ENCODE data around the gene MVB12B. TPM values are rescaled to one million over a fixed set of nuclear protein-coding genes. Genes with fewer than 3 reads are reported as not detected.

MVB12B gene
- total RNA-seq, 2 experiments from 2014 or later: 2.6 TPM

DNA sequence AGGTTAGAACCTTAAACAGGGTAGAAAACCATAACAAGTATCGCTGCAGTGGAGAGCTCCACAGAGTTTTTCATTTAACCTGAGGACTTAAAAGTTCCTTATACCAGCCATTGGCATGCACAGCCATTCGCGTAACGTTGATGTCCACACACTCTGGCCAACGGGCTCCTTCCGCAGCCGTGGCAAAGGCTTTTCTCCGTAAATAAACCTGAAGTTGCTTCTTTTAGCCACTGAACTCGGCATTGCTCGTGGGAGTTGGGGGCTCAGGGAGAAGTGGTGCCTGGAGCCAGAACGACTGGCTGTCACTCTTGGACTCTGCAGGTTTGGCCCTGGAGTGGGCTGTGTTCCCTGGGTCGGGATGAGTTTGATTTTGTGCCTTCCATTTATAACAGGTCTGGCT lies 161.2 kb downstream of the MVB12B start:
- Mint-ChIP-seq H3K4me1 (ENCODE audit: low read depth) (peaks cover 20% of the 10 kb centered on the region), H3K27ac (no peak overlapping the region), H3K9me3 (no peaks in the 10 kb centered on the region), H3K4me3 (no peak overlapping the region), H3K36me3 (ENCODE audit: low read depth) (no peaks in the 10 kb centered on the region), H3K27me3 (ENCODE audit: low read depth) (peaks cover 2% of the 10 kb centered on the region)
- no peak for DNase-seq
- intact Hi-C loops (cut with micrococcal nuclease): no loop called here
- CTCF ChIA-PET: interaction anchor here (0.7 kb wide), 1 partner anchor 149 kb away, joined by 3 read pairs; no protein-coding TSS in a partner anchor

DNA sequence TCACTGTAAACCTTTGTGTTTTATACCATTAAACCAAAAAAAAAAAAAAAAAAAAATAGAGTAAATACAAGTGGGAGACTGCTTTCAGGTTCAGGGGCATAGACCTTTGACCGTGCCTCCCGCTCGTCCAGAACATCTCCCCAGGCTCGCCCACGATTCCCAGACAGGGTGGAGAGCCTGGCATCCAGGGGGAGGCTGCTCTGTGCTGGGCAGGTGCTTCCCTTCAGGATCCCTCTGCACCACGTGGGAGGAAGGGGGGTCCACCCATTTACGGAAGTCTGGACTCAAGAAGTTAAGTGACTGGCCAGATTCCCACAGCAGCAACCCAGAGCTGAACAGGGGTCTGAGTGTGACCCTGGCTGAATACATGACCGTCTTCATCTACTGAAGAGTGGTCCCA lies 161.7 kb downstream of the MVB12B start:
- intact Hi-C loops (cut with micrococcal nuclease): no loop called here
- H3K4me3 Mint-ChIP-seq: no peak overlapping the region
- DNase-seq: no peak
- CTCF ChIA-PET: no interaction called here
- no peak overlapping the region for H3K27ac Mint-ChIP-seq
- peaks cover 2% of the 10 kb centered on the region for H3K27me3 Mint-ChIP-seq (ENCODE audit: low read depth)
- peaks cover 19% of the 10 kb centered on the region for H3K4me1 Mint-ChIP-seq (ENCODE audit: low read depth)
- no peaks in the 10 kb centered on the region for H3K9me3 Mint-ChIP-seq
- no peaks in the 10 kb centered on the region for H3K36me3 Mint-ChIP-seq (ENCODE audit: low read depth)

DNA sequence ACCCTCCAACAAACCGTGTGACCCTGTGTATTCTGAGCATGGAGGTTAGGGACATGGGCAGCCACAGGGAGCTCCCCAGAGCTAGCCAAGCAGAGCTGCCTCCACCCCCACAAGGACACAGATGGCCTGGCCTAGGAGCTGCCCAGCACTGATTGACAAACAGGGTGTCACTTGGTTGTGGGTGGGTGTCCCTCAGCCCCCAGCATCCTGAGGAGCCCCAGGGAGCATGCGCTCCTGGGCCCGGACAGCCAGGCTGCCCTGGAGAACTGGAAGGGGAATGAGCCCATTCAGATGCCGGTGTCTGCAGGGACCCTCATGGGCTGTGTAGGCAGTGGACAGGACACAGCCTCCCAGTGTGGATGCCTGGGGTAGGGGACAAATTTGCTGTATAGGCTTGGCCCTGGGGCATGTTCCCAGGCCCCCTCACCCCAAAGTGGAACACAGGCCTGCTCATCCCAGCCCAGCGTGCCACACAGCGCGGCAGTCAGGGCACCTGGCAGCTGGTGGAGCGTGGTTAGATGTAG lies 162.3 kb downstream of the MVB12B start:
- H3K36me3 Mint-ChIP-seq (ENCODE audit: low read depth): no peaks in the 10 kb centered on the region
- intact Hi-C loops (cut with micrococcal nuclease): no loop called here
- peaks cover 13% of the 10 kb centered on the region for H3K4me1 Mint-ChIP-seq (ENCODE audit: low read depth)
- H3K4me3 Mint-ChIP-seq: no peak overlapping the region
- CTCF ChIA-PET: interaction anchor here (1.4 to 4.8 kb wide), 2 partner anchors 11 to 91 kb away, joined by 4 to 43 read pairs; no protein-coding TSS in a partner anchor
- no peak for DNase-seq
- peaks cover 2% of the 10 kb centered on the region for H3K27me3 Mint-ChIP-seq (ENCODE audit: low read depth)
- H3K27ac Mint-ChIP-seq: no peak overlapping the region
- no peaks in the 10 kb centered on the region for H3K9me3 Mint-ChIP-seq

DNA sequence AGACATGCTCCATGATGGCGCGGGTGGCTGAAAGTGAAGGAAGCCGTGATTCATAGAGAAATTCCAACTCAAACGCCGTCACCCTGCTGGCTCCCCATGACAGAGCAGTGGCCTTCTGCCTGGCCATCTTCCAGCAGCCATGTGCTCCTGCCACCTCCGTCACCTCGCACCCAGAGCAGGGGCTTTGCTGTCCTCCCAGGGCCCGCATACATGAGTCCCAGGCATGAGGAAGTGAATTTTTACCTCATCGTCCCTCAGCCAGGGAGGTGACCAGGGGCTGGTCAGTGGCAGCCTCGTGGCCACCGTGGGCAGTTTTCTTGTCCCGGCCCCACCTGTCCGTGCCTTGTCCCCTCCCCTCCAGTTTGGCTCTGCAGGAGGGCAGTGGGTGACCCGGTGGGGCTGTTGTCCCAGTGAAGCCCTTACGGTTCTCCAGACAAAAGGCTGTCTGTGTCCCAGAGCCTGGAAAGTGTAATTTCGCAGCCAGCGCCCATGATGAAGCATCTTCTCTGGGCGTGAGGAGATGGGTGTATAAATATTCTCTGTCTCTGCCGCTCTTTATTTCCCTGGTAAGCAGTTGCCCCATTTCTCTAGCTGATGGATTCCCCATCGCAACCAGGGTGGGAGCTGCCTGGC lies 163.1 kb downstream of the MVB12B start:
- Mint-ChIP-seq H3K27ac (no peak overlapping the region), H3K27me3 (ENCODE audit: low read depth) (peaks cover 2% of the 10 kb centered on the region), H3K9me3 (no peaks in the 10 kb centered on the region), H3K4me3 (no peak overlapping the region), H3K36me3 (ENCODE audit: low read depth) (no peaks in the 10 kb centered on the region), H3K4me1 (ENCODE audit: low read depth) (peaks cover 10% of the 10 kb centered on the region)
- CTCF ChIA-PET: interaction anchor here (0.6 to 4.8 kb wide), 4 partner anchors 11 to 842 kb away, joined by 4 to 43 read pairs (median 6); no protein-coding TSS in a partner anchor
- intact Hi-C loops (cut with micrococcal nuclease): loop anchor here (2.0 to 5.0 kb wide), 6 partner anchors 19 to 1082 kb away; no protein-coding TSS in a partner anchor
- DNase-seq: no peak

DNA sequence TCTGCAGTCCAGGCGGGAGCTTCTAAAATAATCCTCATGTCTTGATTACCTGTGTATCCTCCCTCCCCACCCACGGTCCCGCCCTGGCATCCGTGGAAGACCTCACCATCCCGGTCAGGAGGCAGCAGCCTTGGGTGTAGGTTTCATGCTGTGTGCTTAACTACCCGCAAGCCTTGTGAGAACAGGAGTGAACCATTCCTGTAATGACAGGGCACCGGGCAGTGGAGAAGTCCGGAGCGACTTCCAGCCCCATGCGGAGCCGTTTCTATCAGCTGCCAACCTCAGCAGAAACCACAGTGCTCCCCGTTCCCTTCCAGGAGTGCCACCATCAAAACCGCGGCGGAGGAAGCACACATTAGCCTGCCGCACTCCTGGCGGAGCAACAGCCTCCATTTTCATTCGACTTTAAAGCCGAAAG lies 163.6 kb downstream of the MVB12B start:
- H3K9me3 Mint-ChIP-seq: no peaks in the 10 kb centered on the region
- DNase-seq: peak; percentile 21

DNA sequence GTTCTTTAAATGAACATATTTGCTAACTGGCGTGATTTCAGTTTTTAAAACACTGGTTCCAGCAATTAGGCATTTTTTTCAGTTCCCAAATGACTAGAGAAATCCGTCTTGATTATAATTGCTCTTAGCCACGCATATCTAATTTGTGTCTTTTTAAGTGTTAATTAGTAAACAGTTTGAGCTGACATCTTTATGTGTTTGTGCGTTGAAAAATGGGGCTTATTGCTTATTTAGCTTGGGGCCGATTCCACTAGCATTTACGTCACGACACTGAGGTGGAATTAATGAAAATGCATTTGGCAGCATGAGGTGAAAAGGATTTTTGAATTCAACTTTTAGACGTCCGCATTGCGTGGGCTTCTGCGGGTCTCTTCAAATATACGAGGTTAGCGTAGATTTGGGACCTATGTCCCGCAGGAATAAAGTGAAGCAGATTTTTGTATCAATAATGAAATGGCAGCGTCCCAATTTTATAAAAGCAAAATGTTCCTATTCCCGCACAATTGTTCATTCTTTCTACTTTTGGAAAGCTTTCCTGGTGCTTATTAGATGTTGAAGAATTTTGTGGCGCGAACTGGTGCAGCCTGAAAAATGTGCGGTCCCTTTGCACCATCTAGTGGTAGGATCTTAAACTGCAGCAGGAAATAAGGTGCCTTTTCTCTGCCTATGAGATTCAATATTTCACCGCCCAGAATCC lies 164.4 kb downstream of the MVB12B start:
- CTCF ChIA-PET: interaction anchor here (0.6 to 4.8 kb wide), 27 partner anchors 9 to 1083 kb away, joined by 3 to 43 read pairs (median 3); no protein-coding TSS in a partner anchor
- peaks cover 2% of the 10 kb centered on the region for H3K27me3 Mint-ChIP-seq (ENCODE audit: low read depth)
- H3K4me3 Mint-ChIP-seq: no peak overlapping the region
- no peak overlapping the region for H3K27ac Mint-ChIP-seq
- intact Hi-C loops (cut with micrococcal nuclease): loop anchor here (1.0 to 5.0 kb wide), 9 partner anchors 20 to 1084 kb away; no protein-coding TSS in a partner anchor
- H3K36me3 Mint-ChIP-seq (ENCODE audit: low read depth): no peaks in the 10 kb centered on the region
- peak; percentile 72 for DNase-seq
- peaks cover 10% of the 10 kb centered on the region for H3K4me1 Mint-ChIP-seq (ENCODE audit: low read depth)
- no peaks in the 10 kb centered on the region for H3K9me3 Mint-ChIP-seq

More for the DNA sequence above, 163.6 kb downstream of the MVB12B start:
- no peaks in the 10 kb centered on the region for H3K36me3 Mint-ChIP-seq (ENCODE audit: low read depth)
- peaks cover 2% of the 10 kb centered on the region for H3K27me3 Mint-ChIP-seq (ENCODE audit: low read depth)
- intact Hi-C loops (cut with micrococcal nuclease): loop anchor here (2.0 to 5.0 kb wide), 6 partner anchors 19 to 1083 kb away; no protein-coding TSS in a partner anchor
- H3K27ac Mint-ChIP-seq: no peak overlapping the region
- CTCF ChIA-PET: interaction anchor here (0.6 to 4.8 kb wide), 10 partner anchors 8 to 842 kb away, joined by 4 to 43 read pairs (median 6); no protein-coding TSS in a partner anchor
- H3K4me1 Mint-ChIP-seq (ENCODE audit: low read depth): peaks cover 10% of the 10 kb centered on the region
- H3K4me3 Mint-ChIP-seq: no peak overlapping the region

DNA sequence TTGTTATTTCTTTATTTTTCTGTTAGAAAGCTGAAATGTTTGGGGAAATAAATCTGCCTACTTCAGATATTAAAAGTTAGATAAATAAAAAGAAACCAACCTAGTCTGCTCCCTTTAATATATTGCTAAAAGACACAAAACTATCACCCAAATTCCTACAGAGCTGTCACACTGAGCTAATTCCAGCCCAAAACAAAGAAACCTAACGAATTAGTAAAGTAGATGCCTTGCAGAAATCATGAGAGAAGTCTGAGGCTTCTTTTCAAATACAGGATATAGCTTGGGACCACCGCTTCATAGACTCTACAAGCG lies 164.9 kb downstream of the MVB12B start:
- no peak overlapping the region for H3K4me3 Mint-ChIP-seq
- intact Hi-C loops (cut with micrococcal nuclease): loop anchor here (1.0 to 5.0 kb wide), 9 partner anchors 21 to 1084 kb away; no protein-coding TSS in a partner anchor
- CTCF ChIA-PET: interaction anchor here (0.6 to 4.8 kb wide), 28 partner anchors 8 to 1083 kb away, joined by 3 to 43 read pairs (median 3); no protein-coding TSS in a partner anchor
- H3K36me3 Mint-ChIP-seq (ENCODE audit: low read depth): no peaks in the 10 kb centered on the region
- H3K27ac Mint-ChIP-seq: no peak overlapping the region
- H3K4me1 Mint-ChIP-seq (ENCODE audit: low read depth): peaks cover 10% of the 10 kb centered on the region
- no peaks in the 10 kb centered on the region for H3K9me3 Mint-ChIP-seq
- H3K27me3 Mint-ChIP-seq (ENCODE audit: low read depth): peaks cover 2% of the 10 kb centered on the region
- no peak for DNase-seq

DNA sequence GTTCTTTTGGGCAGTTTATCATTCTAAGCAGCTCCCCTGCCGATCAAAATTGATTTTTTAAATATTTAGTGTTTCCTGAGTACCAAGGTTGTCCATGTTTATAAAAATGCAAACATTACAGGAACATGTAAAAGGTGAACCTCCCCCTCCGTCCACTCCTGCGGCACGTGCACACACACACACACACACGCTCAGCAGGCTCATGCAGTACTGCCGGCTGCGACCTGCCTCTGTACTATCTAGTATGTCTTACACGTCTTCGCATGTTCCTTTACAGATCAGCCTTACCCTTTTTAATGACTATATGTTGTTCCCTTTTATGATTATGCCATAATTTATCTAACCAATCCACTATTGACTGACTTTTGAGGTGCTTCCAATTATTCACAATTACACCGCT lies 165.3 kb downstream of the MVB12B start:
- no peak overlapping the region for H3K4me3 Mint-ChIP-seq
- no peaks in the 10 kb centered on the region for H3K36me3 Mint-ChIP-seq (ENCODE audit: low read depth)
- intact Hi-C loops (cut with micrococcal nuclease): loop anchor here (1.0 to 5.0 kb wide), 9 partner anchors 21 to 1085 kb away; no protein-coding TSS in a partner anchor
- peaks cover 2% of the 10 kb centered on the region for H3K27me3 Mint-ChIP-seq (ENCODE audit: low read depth)
- CTCF ChIA-PET: interaction anchor here (0.6 to 4.8 kb wide), 28 partner anchors 8 to 1084 kb away, joined by 3 to 43 read pairs (median 3); no protein-coding TSS in a partner anchor
- no peak overlapping the region for H3K27ac Mint-ChIP-seq
- H3K4me1 Mint-ChIP-seq (ENCODE audit: low read depth): peaks cover 10% of the 10 kb centered on the region
- H3K9me3 Mint-ChIP-seq: no peaks in the 10 kb centered on the region
- no peak for DNase-seq

DNA sequence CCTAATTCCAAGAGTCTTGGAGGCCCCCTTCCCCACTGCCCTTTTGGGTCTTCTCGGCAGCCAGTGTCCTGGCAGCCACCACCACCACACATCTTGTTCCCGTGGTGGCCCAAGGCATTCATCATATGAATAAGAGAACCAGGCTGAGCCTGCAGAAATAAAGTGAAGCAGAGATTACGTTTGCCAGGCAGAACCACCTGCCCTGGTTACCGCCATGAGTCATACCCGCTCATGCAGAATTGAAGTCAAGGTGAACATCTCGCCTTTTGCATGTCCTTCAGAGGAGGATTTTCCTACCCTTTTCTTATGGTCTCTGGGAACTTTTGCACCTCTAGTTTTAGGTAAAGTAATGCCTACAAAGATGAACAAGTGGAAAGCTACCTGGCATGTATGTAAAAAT lies 167.6 kb downstream of the MVB12B start:
- DNase-seq: no peak
- no peak overlapping the region for H3K27ac Mint-ChIP-seq
- peaks cover 2% of the 10 kb centered on the region for H3K27me3 Mint-ChIP-seq (ENCODE audit: low read depth)
- peaks cover 10% of the 10 kb centered on the region for H3K4me1 Mint-ChIP-seq (ENCODE audit: low read depth)
- intact Hi-C loops (cut with micrococcal nuclease): loop anchor here (5.0 kb wide), 3 partner anchors 82 to 1087 kb away; no protein-coding TSS in a partner anchor
- H3K4me3 Mint-ChIP-seq: no peak overlapping the region
- CTCF ChIA-PET: interaction anchor here (0.7 kb wide), 1 partner anchor 109 kb away, joined by 4 read pairs; no protein-coding TSS in a partner anchor
- H3K36me3 Mint-ChIP-seq (ENCODE audit: low read depth): no peaks in the 10 kb centered on the region
- no peaks in the 10 kb centered on the region for H3K9me3 Mint-ChIP-seq

DNA sequence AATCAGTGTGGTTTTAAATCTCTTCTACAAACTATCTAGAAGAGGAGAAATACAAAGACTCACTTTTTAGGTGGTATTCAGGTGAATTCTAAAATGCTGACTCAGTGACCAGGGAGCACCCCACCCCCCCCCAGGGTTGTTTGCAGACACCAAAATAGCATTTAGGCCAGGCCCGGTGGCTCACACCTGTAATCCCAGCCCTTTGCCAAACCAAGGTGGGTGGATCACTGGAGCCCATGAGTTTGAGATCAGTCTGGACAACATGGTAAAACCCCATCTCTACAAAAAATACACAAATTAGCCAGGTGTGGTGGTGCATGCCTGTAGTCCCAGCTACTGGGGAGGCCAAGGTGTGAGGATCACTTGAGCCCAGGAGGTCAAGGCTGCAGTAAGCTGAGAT lies 168.1 kb downstream of the MVB12B start:
- CTCF ChIA-PET: interaction anchor here (0.7 kb wide), 1 partner anchor 109 kb away, joined by 4 read pairs; no protein-coding TSS in a partner anchor
- DNase-seq: no peak
- H3K4me3 Mint-ChIP-seq: no peak overlapping the region

DNA sequence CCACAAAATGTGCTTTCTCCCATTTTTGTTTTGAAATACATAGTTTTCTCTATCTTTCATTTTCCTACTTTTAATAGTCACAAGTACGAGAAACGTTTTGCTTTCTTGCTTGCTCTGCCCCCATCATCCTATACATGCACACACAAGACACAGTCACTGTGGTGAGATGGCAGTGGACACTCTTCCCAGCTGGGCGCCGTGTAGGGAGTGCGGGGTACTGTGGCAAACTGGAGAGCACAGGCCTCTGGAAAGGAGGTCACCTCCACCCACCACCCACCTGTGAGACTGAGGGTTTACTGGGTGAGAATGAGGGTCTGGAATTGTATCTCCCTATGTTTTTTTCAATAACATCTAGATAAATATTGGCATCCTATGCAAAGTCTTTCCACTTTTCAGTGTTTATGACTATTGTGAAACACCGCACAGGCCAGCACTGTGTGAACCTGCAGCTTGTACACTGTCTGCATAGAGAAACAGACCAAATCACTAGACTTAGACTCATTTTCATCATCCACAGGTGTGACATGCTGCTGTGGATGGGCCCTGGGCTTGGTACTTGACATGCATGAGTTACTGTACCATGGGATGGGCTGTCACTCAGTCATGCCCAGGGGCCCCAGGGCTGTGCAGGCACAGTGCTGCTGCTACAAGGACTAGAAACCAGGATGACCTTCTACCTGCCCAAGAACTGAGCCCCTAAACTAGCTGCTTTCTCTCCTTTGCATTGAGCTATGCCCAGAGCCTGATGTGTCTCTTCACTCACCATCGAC lies 169.0 kb downstream of the MVB12B start:
- peaks cover 10% of the 10 kb centered on the region for H3K4me1 Mint-ChIP-seq (ENCODE audit: low read depth)
- H3K36me3 Mint-ChIP-seq (ENCODE audit: low read depth): no peaks in the 10 kb centered on the region
- no peak overlapping the region for H3K27ac Mint-ChIP-seq
- no peak for DNase-seq
- intact Hi-C loops (cut with micrococcal nuclease): no loop called here
- no peak overlapping the region for H3K4me3 Mint-ChIP-seq
- CTCF ChIA-PET: interaction anchor here (0.6 kb wide), 1 partner anchor 830 kb away, joined by 4 read pairs; no protein-coding TSS in a partner anchor
- H3K27me3 Mint-ChIP-seq (ENCODE audit: low read depth): peaks cover 10% of the 10 kb centered on the region
- H3K9me3 Mint-ChIP-seq: no peaks in the 10 kb centered on the region

More for the DNA sequence above, 168.1 kb downstream of the MVB12B start:
- intact Hi-C loops (cut with micrococcal nuclease): loop anchor here (5.0 kb wide), 3 partner anchors 82 to 1087 kb away; no protein-coding TSS in a partner anchor
- H3K27me3 Mint-ChIP-seq (ENCODE audit: low read depth): peaks cover 4% of the 10 kb centered on the region
- H3K4me1 Mint-ChIP-seq (ENCODE audit: low read depth): peaks cover 11% of the 10 kb centered on the region
- H3K27ac Mint-ChIP-seq: no peak overlapping the region
- H3K9me3 Mint-ChIP-seq: no peaks in the 10 kb centered on the region
- H3K36me3 Mint-ChIP-seq (ENCODE audit: low read depth): no peaks in the 10 kb centered on the region

Data from activated naive CD4-positive, alpha-beta T cell treated with anti-CD3 and anti-CD28 coated beads for 36 hours (primary cell).